ENCODE measurements around the gene BACE1. TPM values are rescaled to one million over a fixed set of nuclear protein-coding genes. Genes with fewer than 3 reads are reported as not detected.

Gene BACE1
- total RNA-seq, 1 experiment from 2014 or later = 8.5 TPM

- no peak for TF ChIP-seq AR (CRISPR knock-in tag; IDR thresholded peaks at IDR 0.05)
- no peak for TF ChIP-seq TCF7 (CRISPR knock-in tag; IDR thresholded peaks at IDR 0.05; ENCODE audit: low read depth)
- TF ChIP-seq ZNF423 (CRISPR knock-in tag; IDR thresholded peaks at IDR 0.05) = no peak
- TF ChIP-seq MXD4 (CRISPR knock-in tag; IDR thresholded peaks at IDR 0.05; ENCODE audit: borderline replicate concordance) = no peak
- TF ChIP-seq PRDM15 (CRISPR knock-in tag; IDR thresholded peaks at IDR 0.05) = no peak
- no peak for TF ChIP-seq FOXK1 (CRISPR knock-in tag; IDR thresholded peaks at IDR 0.05)
Observed at GRCh38 chr11:117256573-117256972, 59.5 kb downstream of the BACE1 start (continued).

GRCh38 chr11:117255966-117256365 is 60.1 kb downstream of the BACE1 start:
- H3K9me3 Mint-ChIP-seq = no peaks in the 10 kb centered on the region
- no peak overlapping the region for H3K27ac Mint-ChIP-seq
- H3K4me3 Mint-ChIP-seq = no peak overlapping the region
- no peak for DNase-seq (ENCODE audit: low spot score)
- TF ChIP-seq IRF1 (CRISPR knock-in tag; IDR thresholded peaks at IDR 0.05) (no peak), CDX4 (CRISPR knock-in tag; IDR thresholded peaks at IDR 0.05; ENCODE audit: borderline replicate concordance) (no peak), USF2 (CRISPR knock-in tag; IDR thresholded peaks at IDR 0.05) (no peak), CTCF (IDR thresholded peaks at IDR 0.05) (no peak), FOXJ3 (CRISPR knock-in tag; IDR thresholded peaks at IDR 0.05; ENCODE audit: borderline replicate concordance) (no peak), USF1 (CRISPR knock-in tag; IDR thresholded peaks at IDR 0.05) (no peak), CBFB (CRISPR knock-in tag; IDR thresholded peaks at IDR 0.05; ENCODE audit: low read depth) (no peak), ATF2 (CRISPR knock-in tag; IDR thresholded peaks at IDR 0.05; ENCODE audit: borderline replicate concordance, low read depth) (no peak), AFF4 (CRISPR knock-in tag; IDR thresholded peaks at IDR 0.05; ENCODE audit: borderline replicate concordance) (no peak), OVOL2 (CRISPR knock-in tag; IDR thresholded peaks at IDR 0.05; ENCODE audit: borderline replicate concordance) (no peak), MXD4 (CRISPR knock-in tag; IDR thresholded peaks at IDR 0.05; ENCODE audit: borderline replicate concordance) (no peak)
- ChIA-PET POLR2A (no interaction called here), CTCF (no interaction called here)
- no peaks in the 10 kb centered on the region for H3K4me1 Mint-ChIP-seq
- no peaks in the 10 kb centered on the region for H3K27me3 Mint-ChIP-seq (ENCODE audit: low read depth)
- ATAC-seq = no peak
- H3K36me3 Mint-ChIP-seq = peaks cover 29% of the 10 kb centered on the region

Measured in WTC11 (cell line).